Muscle layer of duodenum (tissue), 2 donors: Measurements from ENCODE around the gene RASSF5.

Experiments used
- H3K27ac ChIP-seq: one replicate; pipeline ENCODE4 v1.7.0; 2013; ENCODE audit warnings: mild to moderate bottlenecking, low read length
- H3K27me3 ChIP-seq: one replicate; pipeline ENCODE4 v1.7.0; 2013; ENCODE audit warnings: low read depth, mild to moderate bottlenecking, control low read depth, low read length
- H3K36me3 ChIP-seq, 2 donors: one replicate each; pipeline ENCODE4 v1.7.0; 2013; ENCODE audit warnings: low read length in 2 of 2, control low read depth in 1 of 2, mild to moderate bottlenecking in 1 of 2; ENCODE audit not compliant: insufficient read depth in 2 of 2, control insufficient read depth in 1 of 2
- H3K4me1 ChIP-seq, 2 donors: one replicate each; pipeline ENCODE4 v1.7.0; 2013; ENCODE audit warnings: low read length in 2 of 2, mild to moderate bottlenecking in 2 of 2, control low read depth in 1 of 2, moderate library complexity in 1 of 2; ENCODE audit not compliant: insufficient read depth in 2 of 2, control insufficient read depth in 1 of 2
- H3K4me3 ChIP-seq, 2 donors: one replicate each; pipeline ENCODE4 v1.7.0; 2013; ENCODE audit warnings: low read length in 2 of 2, low read depth in 1 of 2, mild to moderate bottlenecking in 1 of 2
- H3K9me3 ChIP-seq, 2 donors: one replicate each; pipeline ENCODE4 v1.7.0; 2013; ENCODE audit warnings: low read length in 2 of 2, control low read depth in 1 of 2, mild to moderate bottlenecking in 1 of 2; ENCODE audit not compliant: control insufficient read depth in 1 of 2
- donor health status: healthy.

RASSF5 gene

GRCh38 chr1:206468571-206468970 lies 38.8 kb upstream of the RASSF5 start:
- H3K27ac ChIP-seq: no peak overlapping the region
- H3K36me3 ChIP-seq: no peaks in the 10 kb centered on the region
- H3K9me3 ChIP-seq: no peaks in the 10 kb centered on the region
- peaks cover 8 to 20% of the 10 kb centered on the region in 2 donors for H3K4me1 ChIP-seq
- no peaks in the 10 kb centered on the region for H3K27me3 ChIP-seq
- no peak overlapping the region for H3K4me3 ChIP-seq

GRCh38 chr1:206469411-206469932 lies 37.9 kb upstream of the RASSF5 start:
- H3K36me3 ChIP-seq: no peaks in the 10 kb centered on the region
- no peaks in the 10 kb centered on the region for H3K9me3 ChIP-seq
- peak overlapping the region; percentile 85 to 88 for H3K4me3 ChIP-seq
- no peaks in the 10 kb centered on the region for H3K27me3 ChIP-seq
- no peak overlapping the region for H3K27ac ChIP-seq
- H3K4me1 ChIP-seq: peaks cover 8 to 20% of the 10 kb centered on the region in 2 donors

DNA sequence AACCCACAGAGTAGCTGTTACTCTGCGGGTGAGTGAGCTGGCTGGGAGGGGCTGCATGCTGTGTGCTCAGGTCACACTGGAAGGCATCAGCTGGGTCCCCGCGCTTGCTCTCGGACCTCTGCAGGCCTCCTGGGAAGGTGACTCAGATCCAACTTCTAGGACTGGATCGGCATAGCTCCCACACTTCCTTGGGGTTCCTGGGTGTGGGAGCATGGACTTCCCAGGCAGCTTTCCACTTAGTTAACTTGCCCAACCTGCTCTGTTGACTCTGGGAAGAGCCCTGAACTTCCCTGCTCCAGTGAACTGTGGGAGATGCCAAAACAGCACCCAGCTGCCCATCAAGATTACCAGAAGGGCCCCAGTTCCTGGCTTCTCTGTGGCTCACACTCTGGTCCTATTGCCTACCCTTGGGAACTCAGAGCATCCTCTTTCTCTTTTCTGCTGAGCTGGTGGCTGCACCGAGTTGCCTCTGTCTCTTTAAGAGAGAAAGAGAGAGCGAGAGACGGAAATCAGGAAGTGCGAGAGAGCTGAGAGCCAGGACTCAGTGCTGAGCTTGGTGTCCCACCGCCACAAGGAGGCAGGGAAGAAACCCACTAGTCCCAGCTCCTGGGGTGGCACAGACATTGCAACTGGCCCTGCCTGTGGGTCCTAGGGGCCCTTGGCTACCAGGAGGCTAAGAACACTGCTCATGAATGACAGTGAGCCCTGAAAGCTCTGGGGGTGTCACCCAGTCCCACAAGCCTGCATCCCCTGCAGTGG lies 37.2 kb upstream of the RASSF5 start, which contains the start of gene IKBKE:
TSS of gene IKBKE (plus strand) at position 544 of the 759 bp plus-strand sequence. CDS start 2,752 bp downstream, outside the sequence.
- peak within 1 kb of the TSS; percentile 45 for H3K27ac ChIP-seq
- H3K27me3 ChIP-seq: no peaks in the 10 kb centered on the region
- no peaks in the 10 kb centered on the region for H3K36me3 ChIP-seq
- H3K9me3 ChIP-seq: no peaks in the 10 kb centered on the region
- H3K4me3 ChIP-seq: peak within 1 kb of the TSS; percentile 85 to 88
- peaks cover 8 to 20% of the 10 kb centered on the region in 2 donors for H3K4me1 ChIP-seq

- Histone ChIP-seq H3K4me3 (peak overlapping the region; percentile 85 to 88), H3K27me3 (no peaks in the 10 kb centered on the region), H3K4me1 (peaks cover 8 to 20% of the 10 kb centered on the region in 2 donors), H3K27ac (peak overlapping the region; percentile 45), H3K36me3 (no peaks in the 10 kb centered on the region), H3K9me3 (no peaks in the 10 kb centered on the region)
Observed at GRCh38 chr1:206470692-206471414, 36.5 kb upstream of the RASSF5 start.

GRCh38 chr1:206471415-206471801 lies 35.9 kb upstream of the RASSF5 start:
- Histone ChIP-seq H3K9me3 (no peaks in the 10 kb centered on the region), H3K36me3 (peaks cover 3 to 5% of the 10 kb centered on the region in 2 donors), H3K27me3 (no peaks in the 10 kb centered on the region), H3K4me1 (peaks cover 8 to 20% of the 10 kb centered on the region in 2 donors), H3K27ac (no peak overlapping the region), H3K4me3 (peak overlapping the region; percentile 85 to 88)

DNA sequence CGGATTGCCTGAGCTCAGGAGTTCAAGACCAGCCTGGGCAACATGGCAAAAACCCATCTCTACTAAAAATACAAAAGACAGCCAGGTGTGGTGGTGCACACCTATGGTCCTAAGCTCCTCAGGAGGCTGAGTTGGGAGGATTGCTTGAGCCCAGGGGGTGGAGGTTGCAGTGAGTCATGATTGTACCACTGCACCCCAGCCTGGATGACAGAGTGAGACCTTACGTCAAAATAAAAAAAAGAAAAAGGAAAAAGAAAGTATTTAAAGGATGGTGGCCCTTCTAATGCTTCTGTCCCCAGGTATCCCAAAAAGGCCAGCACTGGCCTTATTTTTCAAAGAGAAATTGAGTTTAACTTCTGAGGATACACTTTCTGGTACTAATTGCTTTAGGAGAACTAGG lies 35.3 kb upstream of the RASSF5 start:
- no peaks in the 10 kb centered on the region for H3K27me3 ChIP-seq
- peaks cover 3 to 11% of the 10 kb centered on the region in 2 donors for H3K36me3 ChIP-seq
- H3K4me3 ChIP-seq: no peak overlapping the region
- H3K9me3 ChIP-seq: no peaks in the 10 kb centered on the region
- peaks cover 8 to 20% of the 10 kb centered on the region in 2 donors for H3K4me1 ChIP-seq
- no peak overlapping the region for H3K27ac ChIP-seq

DNA sequence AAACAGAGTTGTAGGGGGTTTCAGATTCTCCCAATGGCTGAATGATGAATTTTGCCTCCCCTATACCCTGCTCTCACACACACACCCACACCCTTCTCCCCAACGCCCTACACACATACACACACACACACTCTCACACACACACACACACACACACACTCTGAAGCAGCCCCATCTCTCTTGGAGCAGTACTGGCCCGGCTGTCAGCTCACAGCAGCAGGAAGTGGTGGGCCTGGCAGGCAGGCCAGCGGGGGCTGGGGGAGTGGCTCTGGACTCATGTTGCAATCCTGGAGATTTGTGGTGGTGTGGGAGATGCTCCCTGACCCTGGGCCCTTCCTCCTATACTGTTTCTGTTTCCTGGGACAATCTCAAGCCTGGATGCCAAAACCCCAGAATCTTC lies 34.9 kb upstream of the RASSF5 start:
- Histone ChIP-seq H3K9me3 (no peaks in the 10 kb centered on the region), H3K27me3 (no peaks in the 10 kb centered on the region), H3K4me1 (peaks cover 8 to 20% of the 10 kb centered on the region in 2 donors), H3K4me3 (no peak overlapping the region), H3K36me3 (peaks cover 3 to 11% of the 10 kb centered on the region in 2 donors), H3K27ac (no peak overlapping the region)

DNA sequence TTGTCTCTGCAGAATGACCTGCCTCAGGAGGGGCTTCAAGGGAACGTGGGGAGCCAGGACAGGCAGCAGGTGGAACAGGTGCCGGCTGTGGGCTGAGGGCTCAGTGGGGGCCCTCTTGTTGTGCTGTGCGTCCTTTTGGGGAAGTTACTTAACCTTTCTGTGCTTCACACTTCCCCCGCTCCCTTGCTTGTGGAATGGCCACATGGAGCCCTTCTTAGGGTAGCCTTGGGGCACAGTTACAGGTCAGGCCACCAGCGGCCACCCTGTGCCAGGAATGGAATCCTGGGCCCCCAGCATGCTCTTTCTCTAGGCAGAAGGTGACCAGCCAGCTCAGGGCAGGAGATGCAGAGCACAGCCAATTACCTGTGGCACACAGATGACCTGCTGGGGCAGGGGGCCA lies 34.4 kb upstream of the RASSF5 start:
- no peak overlapping the region for H3K27ac ChIP-seq

GRCh38 chr1:206476058-206476457 lies 31.3 kb upstream of the RASSF5 start:
- H3K36me3 ChIP-seq: peaks cover 8 to 15% of the 10 kb centered on the region in 2 donors
- H3K27me3 ChIP-seq: no peaks in the 10 kb centered on the region
- H3K9me3 ChIP-seq: no peaks in the 10 kb centered on the region
- H3K4me3 ChIP-seq: no peak overlapping the region
- no peak overlapping the region for H3K27ac ChIP-seq
- peaks cover 0 to 6% of the 10 kb centered on the region in 2 donors for H3K4me1 ChIP-seq

More for the DNA sequence above, 34.4 kb upstream of the RASSF5 start:
- Histone ChIP-seq H3K4me1 (peaks cover 8 to 20% of the 10 kb centered on the region in 2 donors), H3K36me3 (peaks cover 3 to 11% of the 10 kb centered on the region in 2 donors), H3K27me3 (no peaks in the 10 kb centered on the region), H3K9me3 (no peaks in the 10 kb centered on the region), H3K4me3 (no peak overlapping the region)

DNA sequence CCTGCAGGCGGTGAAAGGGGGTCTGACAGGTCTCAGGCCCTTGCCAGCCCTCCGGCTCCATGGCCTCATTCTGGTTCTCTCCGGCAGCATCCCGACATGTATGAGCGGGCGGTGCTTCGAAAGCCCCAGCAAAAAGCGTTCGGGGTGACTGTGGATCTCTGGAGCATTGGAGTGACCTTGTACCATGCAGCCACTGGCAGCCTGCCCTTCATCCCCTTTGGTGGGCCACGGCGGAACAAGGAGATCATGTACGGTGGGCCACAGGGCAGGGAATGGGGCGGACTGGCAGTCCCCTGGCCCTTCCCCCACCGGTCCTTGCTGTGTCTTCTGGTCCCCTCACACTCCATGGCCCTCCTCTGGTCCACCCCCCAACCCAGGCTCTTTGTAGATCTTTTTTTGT lies 30.7 kb upstream of the RASSF5 start:
- H3K36me3 ChIP-seq: peaks cover 8 to 15% of the 10 kb centered on the region in 2 donors
- peaks cover 0 to under 1% of the 10 kb centered on the region in 2 donors for H3K4me1 ChIP-seq
- H3K4me3 ChIP-seq: no peak overlapping the region
- H3K27me3 ChIP-seq: no peaks in the 10 kb centered on the region
- no peak overlapping the region for H3K27ac ChIP-seq
- H3K9me3 ChIP-seq: no peaks in the 10 kb centered on the region

- no peak overlapping the region for H3K27ac ChIP-seq
- H3K27me3 ChIP-seq: no peaks in the 10 kb centered on the region
- H3K36me3 ChIP-seq: peaks cover 8 to 15% of the 10 kb centered on the region in 2 donors
Observed at GRCh38 chr1:206477110-206477509, 30.2 kb upstream of the RASSF5 start.

More at GRCh38 chr1:206477110-206477509, 30.2 kb upstream of the RASSF5 start:
- no peak overlapping the region for H3K4me3 ChIP-seq
- no peaks in the 10 kb centered on the region for H3K4me1 ChIP-seq
- no peaks in the 10 kb centered on the region for H3K9me3 ChIP-seq
